Left forelimb (tissue), 1 donor: Measurements from ENCODE around the gene TCEANC.
A peak's percentile ranks its signal among the peaks of the same experiment; 100 is the strongest.
"Not testable (repeated sequence)": the region's sequence is repeated elsewhere in the genome, so short reads cannot be mapped to it uniquely, and the experiment has no call there.

ENCODE experiments used
- DNase-seq: peaks from one replicate; pipeline ENCODE4 v3.0.0-alpha.2; 2018; ENCODE audit warnings: low spot score

The TCEANC gene

DNA sequence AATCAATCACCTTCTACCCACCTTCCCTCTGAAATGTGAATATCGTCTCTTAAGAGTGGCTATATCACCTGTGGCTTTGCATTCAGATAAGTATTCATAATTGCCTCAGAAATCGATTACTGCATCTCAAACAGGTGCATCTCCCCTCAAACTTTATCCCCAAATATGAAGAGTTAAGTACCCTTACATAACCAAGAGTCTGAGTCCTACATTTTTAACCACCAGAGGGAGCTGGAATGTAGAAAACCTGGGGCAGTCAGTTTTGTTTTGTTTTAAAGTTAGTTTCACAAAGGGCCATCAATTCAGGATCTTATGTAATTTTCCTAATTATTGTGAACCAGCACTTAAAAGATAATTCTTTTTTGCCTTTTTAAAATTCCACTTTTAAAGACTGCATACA lies 5.7 kb downstream of the TCEANC start:
- no peak for DNase-seq

GRCh38 chrX:13659063-13659462 lies 6.1 kb downstream of the TCEANC start:
- DNase-seq, result no peak

DNA sequence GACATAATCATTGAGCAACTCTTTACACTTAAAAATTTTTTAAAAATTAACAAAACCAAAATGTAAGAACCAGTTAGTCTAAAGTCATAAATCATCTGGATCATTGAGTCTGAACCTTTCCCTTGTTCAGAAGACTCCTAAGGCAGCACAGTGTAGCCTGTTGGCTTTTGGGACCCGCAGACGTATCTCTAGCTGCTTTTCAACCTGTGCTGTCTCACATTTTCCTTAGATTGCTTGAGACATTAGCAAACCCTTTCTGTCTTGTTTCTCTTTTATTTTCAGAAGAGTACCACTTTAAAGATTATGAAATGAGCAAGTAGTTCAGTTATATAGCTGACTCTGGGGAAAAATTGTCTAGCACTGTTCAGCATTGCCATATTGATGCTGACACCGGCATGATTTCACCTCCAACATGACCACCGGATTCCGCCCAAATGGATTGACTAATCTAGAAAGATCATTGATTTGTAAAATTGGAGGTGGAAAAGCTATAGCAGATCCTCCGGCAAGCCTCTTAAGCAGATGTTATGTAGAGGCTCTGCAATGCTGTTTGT lies 8.9 kb downstream of the TCEANC start:
- DNase-seq, result no peak

GRCh38 chrX:13662355-13662791 lies 9.4 kb downstream of the TCEANC start:
- DNase-seq, result no peak

- DNase-seq, result no peak
Measured at GRCh38 chrX:13664020-13664419, 11.1 kb downstream of the TCEANC start.

- DNase-seq, result no peak
Measured at GRCh38 chrX:13666836-13667235, 13.9 kb downstream of the TCEANC start.

GRCh38 chrX:13667919-13668318 lies 15.0 kb downstream of the TCEANC start:
- DNase-seq, result no peak

DNA sequence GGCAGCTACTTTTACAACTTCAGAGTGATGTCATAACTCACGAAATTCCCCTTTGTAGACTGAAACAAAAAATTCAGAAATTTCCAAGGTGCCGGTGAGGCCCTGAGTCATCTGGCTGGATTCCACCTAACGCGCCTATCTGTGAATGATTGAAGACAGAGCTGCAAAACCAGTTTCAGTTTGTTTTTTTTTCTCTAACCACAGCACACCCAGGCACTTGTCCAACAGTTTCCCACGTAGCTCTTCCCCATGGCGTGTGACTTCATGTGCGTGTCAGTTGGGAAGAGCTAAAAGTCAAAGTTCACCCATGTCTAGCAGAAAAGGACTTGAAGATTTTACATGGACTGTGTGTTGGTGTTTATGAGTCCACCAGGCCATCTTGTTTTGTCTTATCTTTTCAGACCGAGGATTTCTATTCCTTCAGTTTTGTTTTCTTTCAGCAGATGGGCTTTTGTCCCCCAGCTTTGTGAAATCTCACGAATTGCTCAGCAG lies 16.4 kb downstream of the TCEANC start:
- DNase-seq, result no peak

DNA sequence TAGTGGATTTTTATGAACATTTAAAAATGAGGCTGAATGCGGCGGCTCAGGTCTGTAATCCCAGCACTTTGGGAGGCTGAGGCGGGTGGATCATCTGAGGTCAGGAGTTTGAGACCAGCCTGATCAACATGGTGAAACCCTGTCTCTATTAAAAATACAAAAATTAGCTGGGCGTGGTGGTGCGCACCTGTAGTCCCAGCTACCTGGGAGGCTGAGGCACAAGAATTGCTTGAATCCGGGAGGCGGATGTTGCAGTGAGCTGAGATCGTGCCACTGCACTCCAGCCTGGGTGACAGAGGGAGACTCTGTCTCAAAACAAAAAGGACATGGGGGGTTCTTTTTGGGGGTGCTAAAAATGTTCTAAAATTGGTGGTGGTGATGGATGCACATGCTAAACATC lies 16.8 kb downstream of the TCEANC start:
- DNase-seq, result not testable (repeated sequence)

- no peak for DNase-seq
Measured at GRCh38 chrX:13670197-13670596, 17.3 kb downstream of the TCEANC start.

GRCh38 chrX:13673016-13673415 lies 20.1 kb downstream of the TCEANC start:
- no peak for DNase-seq

DNA sequence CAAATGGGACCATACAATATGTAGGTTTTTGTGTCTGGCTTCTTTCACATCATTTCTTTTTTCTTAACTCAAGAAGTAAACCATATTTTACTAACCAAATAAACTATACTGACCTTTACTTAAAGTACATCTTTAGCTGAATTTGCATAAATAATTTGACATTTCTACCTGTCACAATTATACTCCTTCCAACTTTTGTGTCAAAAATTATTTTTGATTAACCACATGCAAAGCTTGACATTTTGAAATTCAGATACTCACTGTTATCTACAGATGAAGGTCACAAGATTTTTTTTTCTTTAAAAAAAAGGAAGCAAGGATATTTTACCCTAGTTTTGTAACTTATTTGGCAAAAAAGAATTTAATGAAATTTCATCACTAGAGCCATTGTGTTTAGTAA lies 23.9 kb downstream of the TCEANC start:
- DNase-seq, result no peak

- DNase-seq, result not testable (repeated sequence)
Measured at GRCh38 chrX:13679700-13680099, 26.8 kb downstream of the TCEANC start.

GRCh38 chrX:13681595-13681994 lies 28.7 kb downstream of the TCEANC start:
- DNase-seq, result no peak

GRCh38 chrX:13684361-13684760 lies 31.4 kb downstream of the TCEANC start:
- no peak for DNase-seq

- no peak for DNase-seq
Measured at GRCh38 chrX:13685126-13685763, 32.3 kb downstream of the TCEANC start.

GRCh38 chrX:13687203-13687602 lies 34.3 kb downstream of the TCEANC start:
- DNase-seq, result no peak

- no peak for DNase-seq
Measured at GRCh38 chrX:13688384-13688957, 35.5 kb downstream of the TCEANC start.

DNA sequence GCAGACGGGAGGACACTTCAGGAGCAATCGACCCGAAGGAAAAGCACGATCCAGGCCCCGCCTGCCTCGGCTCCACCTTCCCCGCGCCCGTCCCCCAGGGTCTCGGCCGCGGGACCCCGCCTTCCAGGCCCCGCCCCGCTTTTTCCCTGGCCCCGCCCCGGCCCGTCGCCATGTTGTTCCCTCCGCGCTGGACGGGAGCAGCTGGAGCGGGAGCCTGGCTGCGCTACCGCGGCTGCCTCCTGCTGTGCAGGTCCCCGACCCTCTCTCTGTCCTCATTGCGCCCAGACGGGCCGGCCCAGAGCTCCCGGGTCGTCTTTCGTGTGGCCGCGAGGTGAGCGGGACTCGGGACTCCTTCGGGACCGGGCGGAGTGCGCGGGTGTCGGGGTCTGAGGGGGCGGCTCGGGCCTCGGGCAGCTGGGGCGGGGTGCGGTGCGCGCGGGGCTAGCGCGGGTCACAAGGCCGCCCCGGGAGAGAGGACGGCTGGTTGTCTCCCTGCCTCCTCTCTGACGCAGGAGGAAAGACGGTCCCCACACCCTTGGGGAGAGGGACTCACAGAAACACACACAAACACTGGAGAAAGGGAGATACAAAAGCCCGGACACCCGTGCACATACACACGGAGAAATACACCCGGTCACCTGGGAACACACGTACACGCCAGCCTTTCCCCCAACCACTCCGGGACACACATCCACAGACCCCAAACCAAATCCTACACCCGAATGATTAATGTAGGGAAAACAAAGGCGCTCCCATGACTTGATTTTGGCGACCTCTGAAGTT lies 36.2 kb downstream of the TCEANC start, which contains the start of gene RAB9A:
Gene RAB9A, plus strand, starts transcription at position 171 of the 783 bp plus-strand sequence. CDS start 19,619 bp downstream, outside the sequence.
- DNase-seq, result peak; percentile 90

GRCh38 chrX:13689741-13690211 lies 36.8 kb downstream of the TCEANC start:
- no peak for DNase-seq

- DNase-seq, result no peak
Measured at GRCh38 chrX:13690836-13691235, 37.9 kb downstream of the TCEANC start.

GRCh38 chrX:13691841-13692371 lies 39.0 kb downstream of the TCEANC start:
- DNase-seq, result no peak
